Central memory CD8-positive, alpha-beta T cell (primary cell): ENCODE data around the gene DBF4B.

Source experiments
- ATAC-seq: fragments of 150-1000 bp; cut with Tn5 transposase; replicated peaks from 2 replicates; pipeline ENCODE4 v1.10.0; 2022; ENCODE audit warnings: mild to moderate bottlenecking, moderate FRiP score, moderate number of reproducible peaks; ENCODE audit not compliant: poor library complexity, severe bottlenecking; ENCODE audit errors: extremely low read depth
- DNase-seq, 2 donors: peaks; one replicate each; pipeline ENCODE4 v3.0.0; 2021; ENCODE audit warnings: low spot score in 2 of 2
- H3K27ac Mint-ChIP-seq: one replicate; pipeline ENCODE4 v1.8.0; 2022; ENCODE audit warnings: low read depth, mild to moderate bottlenecking, moderate library complexity, mixed read lengths
- H3K27me3 Mint-ChIP-seq: one replicate; pipeline ENCODE4 v1.8.0; 2022; ENCODE audit warnings: mixed read lengths
- H3K36me3 Mint-ChIP-seq: one replicate; pipeline ENCODE4 v1.8.0; 2022; ENCODE audit warnings: mild to moderate bottlenecking, moderate library complexity, mixed read lengths; ENCODE audit not compliant: insufficient read depth
- H3K4me1 Mint-ChIP-seq: one replicate; pipeline ENCODE4 v1.8.0; 2022; ENCODE audit warnings: mixed read lengths
- H3K4me3 Mint-ChIP-seq: one replicate; pipeline ENCODE4 v1.8.0; 2022; ENCODE audit warnings: mild to moderate bottlenecking, moderate library complexity, mixed read lengths
- H3K9me3 Mint-ChIP-seq: one replicate; pipeline ENCODE4 v1.8.0; 2022; ENCODE audit warnings: mixed read lengths

Gene DBF4B

DNA sequence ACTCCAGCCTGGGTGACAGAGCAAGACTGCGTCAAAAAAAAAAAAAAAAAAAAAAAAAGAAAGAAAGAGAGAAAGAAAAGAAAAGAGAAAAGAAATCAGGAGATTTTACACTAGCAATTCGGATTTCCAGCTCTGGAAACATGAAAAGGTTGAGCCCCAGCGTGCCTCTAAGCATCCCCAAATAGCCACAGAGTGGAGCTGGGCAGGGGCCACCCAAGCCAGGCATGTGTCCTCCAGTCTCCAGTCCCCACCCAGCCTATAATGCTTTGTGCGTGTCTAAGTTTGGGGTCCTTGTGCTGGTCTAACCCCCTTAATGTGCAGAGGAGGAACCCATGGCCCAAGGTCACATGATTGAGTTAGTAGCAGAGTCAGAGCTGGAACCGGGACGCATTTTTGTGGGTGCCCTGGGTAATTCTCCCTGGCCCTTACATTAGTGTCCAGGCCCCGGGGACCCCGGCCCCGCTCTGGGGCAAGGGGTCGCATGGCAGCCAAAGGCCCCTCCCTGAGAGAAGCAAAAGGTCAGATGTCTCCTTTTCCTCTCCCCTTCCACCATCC is 70.3 kb downstream of the DBF4B start:
- Mint-ChIP-seq H3K27me3 (no peaks in the 10 kb centered on the region), H3K27ac (no peak overlapping the region), H3K4me1 (peaks cover 17% of the 10 kb centered on the region), H3K4me3 (peak overlapping the region; percentile 63), H3K36me3 (peaks cover 4% of the 10 kb centered on the region), H3K9me3 (no peaks in the 10 kb centered on the region)
- no peak for DNase-seq
- no peak for ATAC-seq

DNA sequence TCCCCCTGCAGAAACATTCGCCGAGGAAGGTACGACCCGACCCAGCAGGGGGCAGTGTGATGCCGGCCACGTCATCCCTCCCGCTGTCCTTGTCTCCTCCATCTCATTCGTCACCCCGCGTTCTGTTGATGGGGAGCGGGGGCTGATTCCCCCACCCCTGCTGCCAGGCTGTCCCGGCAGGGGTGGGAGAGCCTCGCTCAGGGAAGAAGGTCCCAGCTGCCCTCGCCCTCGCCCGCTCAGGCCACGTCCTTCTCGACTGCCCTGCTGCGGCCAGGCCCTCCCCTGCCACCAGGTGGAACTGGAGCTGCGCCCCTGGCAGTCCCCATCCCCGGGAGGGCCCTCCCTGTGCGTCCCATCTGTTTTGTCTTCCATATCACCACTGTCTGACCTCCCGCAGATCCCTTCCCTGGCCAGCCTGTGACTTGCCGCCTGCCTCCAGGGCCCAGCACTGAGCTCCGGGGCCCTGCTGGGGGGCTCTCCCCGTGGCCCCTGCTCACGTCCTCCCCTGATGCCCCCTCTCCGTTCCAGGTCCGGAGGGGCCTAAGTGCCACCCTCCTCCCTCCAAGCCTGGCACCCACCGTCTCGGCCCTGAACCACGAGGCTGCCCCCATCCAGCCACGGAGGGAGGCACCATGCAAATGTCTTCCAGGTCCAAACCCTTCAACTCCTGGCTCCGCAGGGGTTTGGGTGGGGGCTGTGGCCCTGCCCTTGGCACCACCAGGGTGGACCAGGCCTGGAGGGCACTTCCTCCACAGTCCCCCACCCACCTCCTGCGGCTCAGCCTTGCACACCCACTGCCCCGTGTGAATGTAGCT is 71.0 kb downstream of the DBF4B start:
- Mint-ChIP-seq H3K4me1 (peaks cover 17% of the 10 kb centered on the region), H3K27me3 (no peaks in the 10 kb centered on the region), H3K27ac (no peak overlapping the region), H3K36me3 (peaks cover 2% of the 10 kb centered on the region), H3K4me3 (peak overlapping the region; percentile 63), H3K9me3 (no peaks in the 10 kb centered on the region)
- peak; percentile 69 to 76 for DNase-seq
- ATAC-seq: no peak

DNA sequence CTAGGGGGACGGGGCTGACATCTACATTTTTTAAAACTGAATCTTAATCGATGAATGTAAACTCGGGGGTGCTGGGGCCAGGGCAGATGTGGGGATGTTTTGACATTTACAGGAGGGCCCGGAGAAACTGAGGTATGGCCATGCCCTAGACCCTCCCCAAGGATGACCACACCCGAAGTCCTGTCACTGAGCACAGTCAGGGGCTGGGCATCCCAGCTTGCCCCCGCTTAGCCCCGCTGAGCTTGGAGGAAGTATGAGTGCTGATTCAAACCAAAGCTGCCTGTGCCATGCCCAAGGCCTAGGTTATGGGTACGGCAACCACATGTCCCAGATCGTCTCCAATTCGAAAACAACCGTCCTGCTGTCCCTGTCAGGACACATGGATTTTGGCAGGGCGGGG is 71.7 kb downstream of the DBF4B start:
- peaks cover 2% of the 10 kb centered on the region for H3K36me3 Mint-ChIP-seq
- no peaks in the 10 kb centered on the region for H3K9me3 Mint-ChIP-seq
- H3K27me3 Mint-ChIP-seq: no peaks in the 10 kb centered on the region
- H3K4me3 Mint-ChIP-seq: peak overlapping the region; percentile 63
- H3K27ac Mint-ChIP-seq: no peak overlapping the region
- H3K4me1 Mint-ChIP-seq: peaks cover 17% of the 10 kb centered on the region
- DNase-seq (no peak), ATAC-seq (no peak)

DNA sequence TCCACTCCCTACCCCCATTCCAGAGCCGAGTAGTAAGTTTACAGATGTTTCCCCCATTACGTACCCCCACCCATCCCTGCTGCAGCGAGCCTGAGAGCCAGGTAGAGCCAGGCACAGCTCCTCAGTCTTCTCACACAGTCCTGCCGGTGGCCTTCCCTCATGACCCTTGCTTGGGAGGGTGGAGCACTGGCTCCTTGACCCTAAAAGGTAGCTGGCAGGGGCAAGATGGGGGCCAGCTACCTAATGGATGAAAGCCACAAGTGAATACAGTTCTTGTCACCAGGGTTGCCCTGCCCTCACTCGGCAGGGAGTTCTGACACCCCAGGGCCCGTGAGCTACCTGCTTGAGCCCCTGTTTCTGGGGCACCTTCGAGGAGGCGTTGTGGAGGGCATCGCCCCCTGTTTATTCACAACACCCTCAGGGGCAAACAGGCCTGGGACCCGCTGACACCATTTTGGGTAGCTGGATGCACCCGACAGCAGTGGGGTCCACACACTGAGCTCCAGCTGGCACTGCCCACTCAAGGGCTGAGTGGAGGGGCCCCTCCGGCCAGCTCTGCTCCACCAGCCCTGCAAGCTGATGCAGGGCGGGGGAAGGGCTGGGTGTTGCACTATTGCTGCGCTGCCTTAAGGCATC is 72.5 kb downstream of the DBF4B start:
- H3K9me3 Mint-ChIP-seq: no peaks in the 10 kb centered on the region
- no peaks in the 10 kb centered on the region for H3K36me3 Mint-ChIP-seq
- H3K27me3 Mint-ChIP-seq: no peaks in the 10 kb centered on the region
- ATAC-seq: no peak
- no peak for DNase-seq
- no peak overlapping the region for H3K27ac Mint-ChIP-seq
- H3K4me1 Mint-ChIP-seq: peaks cover 9% of the 10 kb centered on the region
- H3K4me3 Mint-ChIP-seq: no peak overlapping the region

DNA sequence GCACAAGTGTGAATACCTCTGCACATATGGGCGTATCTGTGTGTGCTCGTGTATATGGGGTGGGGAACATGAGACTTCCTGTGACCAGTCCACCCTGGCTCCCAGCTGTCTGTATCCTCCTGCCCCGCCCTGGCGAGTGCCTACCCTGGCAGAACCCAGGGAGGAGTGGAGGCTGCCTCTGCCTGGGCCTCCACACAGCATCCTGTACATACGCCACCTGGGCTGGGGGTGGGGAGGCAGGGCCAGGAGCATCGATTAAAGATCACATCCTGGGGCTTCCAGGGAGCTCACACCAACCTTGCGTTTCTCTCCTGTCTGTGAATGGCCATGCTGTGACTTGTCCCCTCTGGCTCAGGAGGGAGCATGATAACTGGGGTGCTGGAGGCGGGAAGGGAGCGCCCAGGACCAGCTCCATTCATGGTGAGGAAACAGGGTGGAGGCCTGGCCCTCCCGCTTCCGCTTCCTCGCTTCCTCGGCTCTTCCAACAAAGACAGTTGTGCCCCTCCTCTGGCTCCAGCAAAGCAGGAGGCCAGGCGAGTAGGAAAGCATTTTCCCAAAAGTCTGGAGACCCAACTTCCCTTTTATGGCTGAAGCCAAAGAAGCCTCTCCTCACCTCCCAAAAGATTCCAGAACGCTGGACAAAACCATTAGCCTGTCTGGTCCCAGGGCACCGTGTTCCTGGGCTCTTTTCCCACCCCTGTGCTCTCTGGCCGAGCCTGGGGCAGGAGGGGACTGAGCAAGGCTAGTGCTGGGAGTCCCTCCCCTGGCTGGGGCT is 73.3 kb downstream of the DBF4B start:
- Mint-ChIP-seq H3K27me3 (peaks cover 2% of the 10 kb centered on the region), H3K36me3 (no peaks in the 10 kb centered on the region), H3K9me3 (no peaks in the 10 kb centered on the region), H3K27ac (no peak overlapping the region), H3K4me3 (no peak overlapping the region), H3K4me1 (peaks cover 5% of the 10 kb centered on the region)
- no peak for ATAC-seq
- DNase-seq: no peak

DNA sequence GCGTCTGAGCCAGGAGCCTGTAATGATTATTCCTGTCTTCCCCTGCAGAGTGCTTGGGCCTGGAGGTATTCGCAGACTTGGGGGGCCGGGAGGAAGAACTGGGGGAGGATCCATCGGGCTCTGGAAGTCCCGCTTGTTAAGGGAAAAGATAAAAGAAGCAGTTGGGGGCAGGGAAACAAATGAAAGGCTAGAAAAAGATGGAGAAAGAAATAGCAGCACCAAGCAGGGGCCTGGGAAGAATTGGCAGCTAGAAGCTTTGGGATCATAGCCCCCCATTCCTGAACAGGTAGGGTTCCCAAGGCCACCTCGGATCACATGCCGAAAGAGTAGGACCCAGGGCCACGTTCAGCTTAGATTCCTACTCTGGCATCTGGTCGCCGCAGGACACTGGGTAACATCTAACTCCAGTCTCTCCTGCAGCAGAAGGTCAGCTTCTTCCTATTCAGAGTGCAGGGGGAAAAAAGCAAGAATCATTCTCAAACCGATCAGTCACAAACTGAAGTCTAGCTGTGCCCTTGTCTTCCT is 73.9 kb downstream of the DBF4B start:
- H3K4me3 Mint-ChIP-seq: no peak overlapping the region
- H3K4me1 Mint-ChIP-seq: peaks cover 5% of the 10 kb centered on the region
- H3K9me3 Mint-ChIP-seq: no peaks in the 10 kb centered on the region
- no peaks in the 10 kb centered on the region for H3K36me3 Mint-ChIP-seq
- H3K27me3 Mint-ChIP-seq: peaks cover 9% of the 10 kb centered on the region
- no peak overlapping the region for H3K27ac Mint-ChIP-seq
- DNase-seq: no peak
- ATAC-seq: no peak

DNA sequence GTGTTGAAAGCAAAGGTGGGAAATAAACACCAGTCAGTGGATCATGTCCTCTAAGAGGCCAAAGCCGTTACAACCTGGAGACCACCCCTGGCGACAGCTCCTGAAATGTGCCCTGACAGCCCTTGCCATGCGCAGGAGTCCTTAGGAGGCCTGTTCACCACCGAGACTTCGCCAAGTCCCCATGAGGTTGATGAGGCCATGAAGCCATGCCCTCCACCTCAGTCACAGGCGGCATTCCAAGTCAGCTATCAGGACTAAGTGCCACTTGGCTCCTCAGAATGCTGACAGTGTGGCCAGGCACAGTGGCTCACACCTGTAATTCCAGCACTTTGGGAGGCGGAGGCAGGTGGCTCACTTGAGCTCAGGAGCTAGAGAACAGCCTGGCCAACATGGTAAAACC is 77.5 kb downstream of the DBF4B start:
- Mint-ChIP-seq H3K27ac (no peak overlapping the region), H3K9me3 (no peaks in the 10 kb centered on the region), H3K36me3 (no peaks in the 10 kb centered on the region), H3K4me3 (no peak overlapping the region), H3K27me3 (peaks cover 12% of the 10 kb centered on the region), H3K4me1 (no peaks in the 10 kb centered on the region)
- DNase-seq (no peak), ATAC-seq (no peak)

DNA sequence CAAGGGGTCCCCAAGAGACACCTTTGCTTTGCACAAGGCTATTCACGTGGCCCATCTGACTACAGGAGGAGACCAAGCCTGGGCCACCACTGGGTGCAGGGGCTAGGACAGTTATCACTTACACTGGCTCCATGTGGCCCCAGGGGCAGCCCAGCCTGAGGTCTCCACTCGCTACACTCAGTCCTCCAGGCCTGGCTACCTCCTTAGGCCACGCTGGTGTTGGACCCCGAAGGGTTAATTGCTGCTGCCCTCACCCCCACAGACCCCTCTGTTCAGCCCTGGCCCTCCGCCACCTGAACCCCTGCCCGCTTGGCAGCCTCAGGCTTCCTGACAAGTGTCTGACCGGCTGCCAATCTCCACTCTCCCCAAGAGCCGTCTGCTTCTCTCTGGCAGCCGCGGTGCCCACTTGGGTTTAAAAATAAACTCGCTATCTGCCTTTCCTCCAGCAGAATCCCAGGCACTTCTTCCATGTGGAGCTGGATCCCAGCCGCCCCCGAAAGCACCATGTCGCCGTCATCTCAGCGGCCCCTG is 78.2 kb downstream of the DBF4B start:
- Mint-ChIP-seq H3K27me3 (peaks cover 12% of the 10 kb centered on the region), H3K27ac (no peak overlapping the region), H3K9me3 (no peaks in the 10 kb centered on the region), H3K4me3 (no peak overlapping the region), H3K36me3 (no peaks in the 10 kb centered on the region), H3K4me1 (no peaks in the 10 kb centered on the region)
- DNase-seq (no peak), ATAC-seq (no peak)

DNA sequence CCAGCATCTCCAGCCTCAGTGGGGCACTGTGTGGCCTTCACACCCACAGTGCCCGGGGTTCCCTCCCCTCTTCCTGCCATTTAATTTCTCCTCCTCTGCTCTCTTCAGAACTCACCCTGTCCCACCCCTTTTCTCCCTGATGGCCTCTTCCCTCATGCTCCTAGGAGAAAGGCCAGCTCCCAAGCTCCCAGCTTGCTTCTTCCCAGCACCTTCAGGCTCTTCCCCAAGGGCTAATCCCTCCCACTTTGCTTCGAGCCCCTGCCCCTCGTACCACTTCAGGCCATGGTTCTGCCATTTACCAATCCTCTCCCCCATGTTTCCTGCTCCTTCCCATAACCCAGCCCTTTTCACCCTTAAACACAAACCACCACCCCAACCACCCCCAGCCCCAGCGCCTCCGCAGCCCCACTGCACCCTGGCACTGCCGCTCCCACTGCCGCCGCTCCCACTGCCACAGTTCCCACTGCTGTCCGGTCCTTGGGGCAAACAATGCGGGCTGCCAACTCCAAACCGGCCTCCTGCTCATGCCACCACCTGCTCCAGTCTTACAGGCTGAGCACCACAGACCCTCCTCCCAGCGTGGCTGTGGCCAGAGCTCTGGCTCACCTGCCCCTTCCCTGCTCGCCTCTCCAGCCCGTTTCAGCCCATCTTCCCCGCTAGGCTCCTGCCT is 78.9 kb downstream of the DBF4B start:
- DNase-seq (no peak), ATAC-seq (no peak)
- Mint-ChIP-seq H3K4me3 (no peak overlapping the region), H3K9me3 (no peaks in the 10 kb centered on the region), H3K27ac (no peak overlapping the region), H3K4me1 (no peaks in the 10 kb centered on the region), H3K27me3 (peaks cover 12% of the 10 kb centered on the region), H3K36me3 (no peaks in the 10 kb centered on the region)

DNA sequence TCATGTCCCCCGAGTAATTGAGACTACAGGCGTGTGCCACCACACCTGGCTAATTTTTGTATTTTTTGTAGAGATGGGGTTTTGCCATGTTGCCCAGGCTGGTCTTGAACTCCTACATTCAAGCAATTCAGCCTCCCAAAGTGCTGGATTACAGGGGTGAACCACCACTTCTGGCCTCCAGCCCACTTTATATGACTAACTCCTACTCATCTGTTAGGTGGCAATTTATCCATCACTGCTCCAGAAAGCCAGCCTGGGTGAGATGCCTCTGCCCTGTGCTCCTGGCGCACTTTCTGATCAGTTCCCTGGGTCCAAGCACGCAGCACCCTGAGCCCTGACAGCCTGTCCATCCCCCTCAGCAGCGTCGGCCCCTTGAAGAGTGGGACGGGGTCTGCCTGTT is 79.7 kb downstream of the DBF4B start:
- Mint-ChIP-seq H3K27me3 (peaks cover 12% of the 10 kb centered on the region), H3K36me3 (no peaks in the 10 kb centered on the region), H3K4me3 (no peak overlapping the region), H3K27ac (no peak overlapping the region), H3K9me3 (no peaks in the 10 kb centered on the region), H3K4me1 (no peaks in the 10 kb centered on the region)
- ATAC-seq: no peak
- no peak for DNase-seq

DNA sequence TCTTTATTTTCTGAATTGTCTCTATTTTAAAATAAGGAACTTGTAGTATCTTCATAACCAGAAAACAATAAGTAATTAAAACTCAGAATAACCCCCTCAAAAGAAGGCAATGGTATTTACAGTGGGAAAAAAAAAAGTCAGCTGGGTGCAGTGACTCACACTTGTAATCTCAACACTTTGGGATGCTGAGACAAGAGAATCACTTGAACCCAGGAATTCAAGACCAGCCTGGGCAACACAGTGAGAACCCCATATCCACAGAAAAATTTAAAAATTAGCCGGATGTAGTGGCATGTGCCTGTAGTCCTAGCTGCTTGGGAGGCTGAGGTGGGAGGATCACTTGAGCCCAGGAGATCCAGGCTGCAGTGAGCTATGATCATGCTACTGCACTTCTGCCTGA is 83.8 kb downstream of the DBF4B start:
- H3K36me3 Mint-ChIP-seq: no peaks in the 10 kb centered on the region
- no peaks in the 10 kb centered on the region for H3K4me1 Mint-ChIP-seq
- H3K27me3 Mint-ChIP-seq: peaks cover 8% of the 10 kb centered on the region
- no peak overlapping the region for H3K4me3 Mint-ChIP-seq
- H3K27ac Mint-ChIP-seq: no peak overlapping the region
- DNase-seq (no peak), ATAC-seq (no peak)
- no peaks in the 10 kb centered on the region for H3K9me3 Mint-ChIP-seq
